GM12878 (cell line): ENCODE results near the gene XCR1. TPM values are rescaled to one million over a fixed set of nuclear protein-coding genes. Genes with fewer than 3 reads are reported as not detected.

Experiments
- ATAC-seq: fragments of 200-7000 bp; cut with Tn5 transposase; 3 replicates; pipeline ENCODE4 v1.9.1; 2020; ENCODE audit warnings: mild to moderate bottlenecking, moderate library complexity
- BruUV-seq: library from RNA; stranded (reverse); fragments of 400-500 nt; replicated peaks from 2 replicates; lab custom pipeline; 2021; lab: Mats Ljungman, UMichigan
- CTCF ChIA-PET: fragments of 300-600 bp; sonication (Branson Sonifier 250); formaldehyde crosslinking; extraction: SDS; loops from one replicate; lab custom pipeline; 2021; ENCODE audit warnings: inconsistent platforms; lab: Yijun Ruan, JAX
- POLR2A ChIA-PET: fragments of 350-600 bp; formaldehyde crosslinking; extraction: SDS; loops from one replicate; lab custom pipeline; 2021; ENCODE audit warnings: inconsistent platforms; lab: Charles Lee
- RAD21 ChIA-PET: fragments of 300-600 bp; sonication (Branson Sonifier 250); formaldehyde crosslinking; loops from one replicate; lab custom pipeline; 2023; ENCODE audit warnings: antibody characterized with exemption; ENCODE audit not compliant: unreplicated experiment; lab: Charles Lee
- SMC1A ChIA-PET: fragments of 300-600 bp; sonication (Branson Sonifier 250); formaldehyde crosslinking; loops from one replicate; lab custom pipeline; 2023; ENCODE audit not compliant: unreplicated experiment, uncharacterized antibody; lab: Charles Lee
- DNase-seq: peaks from one replicate; pipeline ENCODE4 v3.0.0-alpha.2; 2011; ENCODE audit warnings: low read depth, low spot score
- FAIRE-seq: peaks from 3 replicates; lab custom pipeline; 2011; peaks lifted over from hg19 to GRCh38; lab: Jason Lieb, UNC
- H2AFZ ChIP-seq: 2 replicates; pipeline ENCODE4 v1.6.0; 2011; ENCODE audit warnings: low read depth, low read length, control low read depth; ENCODE audit not compliant: control insufficient read depth
- H3K27ac ChIP-seq: 2 replicates; pipeline ENCODE4 v1.5.1; 2011; ENCODE audit warnings: control low read depth; ENCODE audit not compliant: control insufficient read depth, insufficient read depth
- H3K27me3 ChIP-seq, 2 experiments: replicated peaks in 1 of 2; 2 replicates each; pipeline versions ENCODE4 v1.6.0 to v1.6.1; 2011; ENCODE audit warnings: low read length in 1 of 2; ENCODE audit not compliant: control insufficient read depth in 2 of 2, insufficient read depth in 2 of 2
- H3K36me3 ChIP-seq, 2 experiments: 2 replicates each; pipeline ENCODE4 v1.5.1; 2011; ENCODE audit warnings: low read length in 1 of 2; ENCODE audit not compliant: control insufficient read depth in 2 of 2, insufficient read depth in 2 of 2
- H3K4me1 ChIP-seq: 2 replicates; pipeline ENCODE4 v1.6.1; 2011; ENCODE audit warnings: mild to moderate bottlenecking, low read length, moderate library complexity, mixed read lengths; ENCODE audit not compliant: control insufficient read depth, insufficient read depth
- H3K4me2 ChIP-seq: 2 replicates; pipeline ENCODE4 v1.6.0; 2011; ENCODE audit warnings: control low read depth; ENCODE audit not compliant: control insufficient read depth, insufficient read depth
- H3K4me3 ChIP-seq: fragments of 200-600 bp; sonication (generic); 2 replicates; pipeline ENCODE4 v1.5.1; 2016
- H3K79me2 ChIP-seq: 2 replicates; pipeline ENCODE4 v1.6.0; 2011; ENCODE audit warnings: low read length; ENCODE audit not compliant: control insufficient read depth, insufficient read depth
- H3K9ac ChIP-seq: 2 replicates; pipeline ENCODE4 v1.8.0; 2011; ENCODE audit warnings: low read length, control low read depth, mixed read lengths; ENCODE audit not compliant: control insufficient read depth, insufficient read depth
- H3K9me3 ChIP-seq: replicated peaks from 3 replicates; pipeline ENCODE4 v1.5.1; 2011; ENCODE audit warnings: mild to moderate bottlenecking, low read length; ENCODE audit not compliant: control insufficient read depth, insufficient read depth
- H4K20me1 ChIP-seq: 2 replicates; pipeline ENCODE4 v1.6.0; 2011; ENCODE audit not compliant: control insufficient read depth, insufficient read depth
- SIN3A ChIP-seq: IDR thresholded peaks from 2 replicates; pipeline ENCODE4 v1.6.1; 2012; ENCODE audit warnings: low read depth, low read length, improper control_type of control experiment
- SIX5 ChIP-seq: IDR thresholded peaks from 2 replicates; pipeline ENCODE4 v1.6.1; 2011; ENCODE audit warnings: mild to moderate bottlenecking, low read depth, low read length, moderate library complexity; ENCODE audit not compliant: severe bottlenecking
- ZNF217 ChIP-seq: fragments of 450-650 bp; IDR thresholded peaks from 2 replicates; pipeline ENCODE4 v1.6.1; 2017; ENCODE audit warnings: antibody characterized with exemption, mild to moderate bottlenecking
- ZNF274 ChIP-seq: IDR thresholded peaks from one replicate; pipeline ENCODE4 v1.8.0; 2011; ENCODE audit not compliant: insufficient read length, insufficient read depth
- WGBS: methylation state at CpG from one replicate; pipeline ENCODE4 v1.1.6; 2016; ENCODE audit warnings: low lambda C conversion rate; ENCODE audit not compliant: insufficient replicate concordance, insufficient coverage; ENCODE audit errors: missing lambda C conversion rate; 5-methylcytosine and 5-hydroxymethylcytosine counted together
- in situ Hi-C: fragments of 300-500 bp; cut with MboI; formaldehyde crosslinking; loops from 9 replicates; pipeline ENCODE4 v1.14.3; 2018; ENCODE audit warnings: mixed read lengths
- intact Hi-C: fragments of 100-400 bp; cut with micrococcal nuclease; formaldehyde crosslinking; loops from one replicate; pipeline ENCODE4 v1.14.2; 2022; ENCODE audit not compliant: unreplicated experiment
- polyA plus RNA-seq, 11 experiments: library from polyadenylated mRNA; depleted of rRNA in 4 of 11; unstranded in 6 of 11; stranded (reverse) in 5 of 11; fragments of >200 nt; fragmentation: Nextera tagmentation in 4 of 11; fragmentation: Illumina TruSeq in 1 of 11; extraction: Ambion mirVana in 4 of 11; extraction: Trizol in 1 of 11; gene quantifications; 1 replicate in 1 of 11; 2 replicates in 10 of 11; pipeline versions ENCODE4 v1.2.1 to v1.2.3, GENCODE V29; 2011 to 2016; ENCODE audit warnings: inconsistent platforms in 2 of 11, missing spikeins in 2 of 11, low read depth in 1 of 11
- total RNA-seq, 4 experiments: library from RNA; depleted of rRNA in 3 of 4; stranded (reverse); fragments of >200 nt in 3 of 4; fragmentation: Illumina TruSeq in 1 of 4; extraction: Trizol in 1 of 4; gene quantifications; 2 replicates each; pipeline versions ENCODE4 v1.2.1 to v1.2.3, GENCODE V29; 2013 to 2021
- TF ChIP-seq, protein P1 (sequence below): fragments of 450-650 bp; formaldehyde crosslinking; IDR thresholded peaks from 2 replicates; pipeline ENCODE4 v1.4.0; 2020; ENCODE audit warnings: mild to moderate bottlenecking, moderate library complexity

The XCR1 gene
- total and polyA plus RNA-seq, 10 of the 15 experiments (the other 5 are each of a cell fraction or from before 2014, with no cell fraction given) = 0.02 to 0.29 (median 0.13) TPM; not detected in 2

DNA sequence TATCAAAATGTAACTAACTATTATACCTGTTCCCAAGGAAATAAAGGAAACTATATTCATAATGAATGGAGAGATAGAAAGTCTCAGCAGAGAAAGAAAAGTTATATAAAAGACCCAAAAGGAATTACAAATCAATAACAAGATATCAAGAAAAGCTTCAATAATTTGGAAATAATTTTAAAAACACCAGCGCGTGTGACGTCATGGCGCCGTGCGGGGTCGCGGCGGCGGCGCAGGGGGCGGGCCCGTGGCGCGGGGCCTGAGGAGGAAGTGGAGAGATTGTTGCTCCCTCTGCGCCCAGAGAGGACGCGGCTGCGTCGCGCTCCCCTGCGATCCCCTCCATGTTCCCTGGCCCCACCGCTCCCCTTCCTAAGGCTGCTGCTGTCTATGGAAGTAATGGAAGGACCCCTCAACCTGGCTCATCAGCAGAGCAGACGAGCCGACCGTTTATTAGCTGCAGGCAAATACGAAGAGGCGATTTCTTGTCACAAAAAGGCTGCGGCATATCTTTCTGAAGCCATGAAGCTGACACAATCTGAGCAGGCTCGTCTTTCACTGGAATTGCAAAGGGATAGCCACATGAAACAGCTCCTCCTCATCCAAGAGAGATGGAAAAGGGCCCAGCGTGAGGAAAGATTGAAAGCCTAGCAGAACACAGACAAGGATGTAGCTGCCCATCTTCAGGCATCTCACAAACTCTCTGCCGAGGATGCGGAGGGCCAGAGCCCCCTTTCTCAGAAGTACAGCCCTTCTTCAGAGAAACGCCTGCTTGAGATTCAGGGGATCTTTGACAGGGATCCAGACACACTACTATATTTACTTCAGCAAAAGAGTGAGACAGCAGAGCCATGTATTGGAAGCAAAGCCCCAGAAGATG, 4.1 kb downstream of the XCR1 start (continued):
- TF ChIP-seq, protein P1, sequence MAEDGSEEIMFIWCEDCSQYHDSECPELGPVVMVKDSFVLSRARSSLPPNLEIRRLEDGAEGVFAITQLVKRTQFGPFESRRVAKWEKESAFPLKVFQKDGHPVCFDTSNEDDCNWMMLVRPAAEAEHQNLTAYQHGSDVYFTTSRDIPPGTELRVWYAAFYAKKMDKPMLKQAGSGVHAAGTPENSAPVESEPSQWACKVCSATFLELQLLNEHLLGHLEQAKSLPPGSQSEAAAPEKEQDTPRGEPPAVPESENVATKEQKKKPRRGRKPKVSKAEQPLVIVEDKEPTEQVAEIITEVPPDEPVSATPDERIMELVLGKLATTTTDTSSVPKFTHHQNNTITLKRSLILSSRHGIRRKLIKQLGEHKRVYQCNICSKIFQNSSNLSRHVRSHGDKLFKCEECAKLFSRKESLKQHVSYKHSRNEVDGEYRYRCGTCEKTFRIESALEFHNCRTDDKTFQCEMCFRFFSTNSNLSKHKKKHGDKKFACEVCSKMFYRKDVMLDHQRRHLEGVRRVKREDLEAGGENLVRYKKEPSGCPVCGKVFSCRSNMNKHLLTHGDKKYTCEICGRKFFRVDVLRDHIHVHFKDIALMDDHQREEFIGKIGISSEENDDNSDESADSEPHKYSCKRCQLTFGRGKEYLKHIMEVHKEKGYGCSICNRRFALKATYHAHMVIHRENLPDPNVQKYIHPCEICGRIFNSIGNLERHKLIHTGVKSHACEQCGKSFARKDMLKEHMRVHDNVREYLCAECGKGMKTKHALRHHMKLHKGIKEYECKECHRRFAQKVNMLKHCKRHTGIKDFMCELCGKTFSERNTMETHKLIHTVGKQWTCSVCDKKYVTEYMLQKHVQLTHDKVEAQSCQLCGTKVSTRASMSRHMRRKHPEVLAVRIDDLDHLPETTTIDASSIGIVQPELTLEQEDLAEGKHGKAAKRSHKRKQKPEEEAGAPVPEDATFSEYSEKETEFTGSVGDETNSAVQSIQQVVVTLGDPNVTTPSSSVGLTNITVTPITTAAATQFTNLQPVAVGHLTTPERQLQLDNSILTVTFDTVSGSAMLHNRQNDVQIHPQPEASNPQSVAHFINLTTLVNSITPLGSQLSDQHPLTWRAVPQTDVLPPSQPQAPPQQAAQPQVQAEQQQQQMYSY = no peak
- TF ChIP-seq ZNF274 (no peak), SIN3A (no peak)

DNA sequence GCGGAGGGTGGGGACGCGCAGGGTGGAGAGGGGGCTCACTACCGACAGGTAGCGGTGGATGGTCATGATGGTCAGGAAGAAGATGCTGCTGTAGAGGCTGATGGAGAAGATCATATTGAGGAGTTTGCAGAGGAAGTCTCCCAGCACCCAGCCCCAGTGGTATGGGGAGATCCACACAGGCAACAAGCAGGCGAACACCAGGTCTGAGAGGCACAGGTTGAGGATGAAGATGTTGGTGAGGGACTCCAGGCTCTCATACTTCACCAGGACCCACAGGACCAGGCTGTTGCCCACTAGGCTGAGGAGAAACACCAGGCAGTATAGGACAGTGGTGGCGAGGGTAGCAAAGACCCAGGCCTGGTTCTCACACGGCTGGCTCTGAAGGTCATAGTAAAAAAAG, 5.8 kb downstream of the XCR1 start:
- in situ Hi-C loops = no loop called here
- RAD21 ChIA-PET = no interaction called here
- TF ChIP-seq SIX5 (no peak), ZNF217 (no peak)
- no peaks in the 10 kb centered on the region for H3K9me3 ChIP-seq
- CTCF ChIA-PET = no interaction called here
- H3K9ac ChIP-seq = no peak overlapping the region
- H3K79me2 ChIP-seq = no peaks in the 10 kb centered on the region
- no peaks in the 10 kb centered on the region for H3K27me3 ChIP-seq
- H3K4me2 ChIP-seq = no peak overlapping the region
- no peaks in the 10 kb centered on the region for H3K4me1 ChIP-seq
- ATAC-seq = no peak
- DNase-seq = no peak
- FAIRE-seq = no peak
- BruUV-seq = no TSS peak
- intact Hi-C loops = no loop called here
- no peak overlapping the region for H2AFZ ChIP-seq
- POLR2A ChIA-PET = no interaction called here
- SMC1A ChIA-PET = no interaction called here
- 69% methylated on average over 8 of the region's 8 CpGs for WGBS
- no peak overlapping the region for H3K4me3 ChIP-seq
- H3K27ac ChIP-seq = no peak overlapping the region
- no peaks in the 10 kb centered on the region for H4K20me1 ChIP-seq
- no peaks in the 10 kb centered on the region for H3K36me3 ChIP-seq
